Progenitor cell of endocrine pancreas (in vitro differentiated cells): ENCODE data around the gene MRPL24. TPM values are rescaled to one million over a fixed set of nuclear protein-coding genes. Genes with fewer than 3 reads are reported as not detected.
A peak's percentile ranks its signal among the peaks of the same experiment; 100 is the strongest.

Experiments used
- DNase-seq: peaks from one replicate; pipeline ENCODE4 v3.0.0; 2021; ENCODE audit warnings: low spot score; ENCODE audit not compliant: unreplicated experiment
- H3K27ac Mint-ChIP-seq: 2 replicates; pipeline ENCODE4 v1.8.0; 2021; ENCODE audit warnings: mild to moderate bottlenecking, moderate library complexity, mixed read lengths
- H3K27me3 Mint-ChIP-seq: 2 replicates; pipeline ENCODE4 v1.8.0; 2021; ENCODE audit warnings: mixed read lengths
- H3K36me3 Mint-ChIP-seq: 2 replicates; pipeline ENCODE4 v1.8.0; 2022; ENCODE audit warnings: mixed read lengths; ENCODE audit not compliant: insufficient read depth
- H3K4me1 Mint-ChIP-seq: 2 replicates; pipeline ENCODE4 v1.8.0; 2021; ENCODE audit warnings: low read depth, mixed read lengths
- H3K4me3 Mint-ChIP-seq: 2 replicates; pipeline ENCODE4 v1.8.0; 2021; ENCODE audit warnings: low read depth, mild to moderate bottlenecking, moderate library complexity, mixed read lengths
- H3K9me3 Mint-ChIP-seq: 2 replicates; pipeline ENCODE4 v1.8.0; 2021; ENCODE audit warnings: low read depth, mixed read lengths
- total RNA-seq: library from RNA; stranded (reverse); gene quantifications from 2 replicates; pipeline ENCODE4 v1.2.1, GENCODE V29; 2021
- TF ChIP-seq, protein P1 (sequence below): fragments of 200-600 bp; sonication (generic); IDR thresholded peaks from one replicate; pipeline ENCODE4 v1.5.0; 2021; ENCODE audit warnings: antibody characterized with exemption, mild to moderate bottlenecking; ENCODE audit not compliant: unreplicated experiment

The MRPL24 gene
- total RNA-seq, 1 donor from 2014 or later = 43.2 TPM

DNA sequence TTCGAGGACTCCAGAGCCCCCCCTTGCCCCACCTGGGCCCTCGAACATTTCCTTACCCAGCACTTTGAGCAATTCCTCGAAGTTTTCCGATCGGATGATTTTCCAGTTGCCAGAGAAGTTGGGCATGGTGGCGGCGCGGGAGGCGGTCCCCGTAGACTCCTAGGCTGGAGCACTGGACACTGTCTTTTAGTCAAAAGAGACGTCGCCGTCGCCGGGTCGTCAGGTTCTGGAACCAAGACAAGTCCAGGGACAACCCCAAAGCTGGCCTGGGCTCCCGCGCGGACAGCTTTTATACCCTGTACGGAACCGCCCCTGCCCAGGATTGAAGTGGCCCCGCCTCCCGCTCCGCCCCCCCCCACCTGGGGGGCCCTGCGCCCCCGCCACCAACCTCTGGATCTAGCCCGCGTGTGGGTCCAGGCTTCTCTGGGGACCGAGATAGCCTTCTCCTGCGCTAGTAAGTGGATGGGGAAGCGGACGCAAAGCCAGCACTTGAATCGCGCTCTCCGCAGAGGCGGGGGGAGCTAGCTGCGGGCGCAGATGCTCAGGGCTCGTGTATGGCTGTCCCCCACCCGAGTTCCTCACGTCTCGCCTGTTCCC, 35.5 kb downstream of the MRPL24 start, which contains the start of gene CRABP2:
Gene CRABP2, minus strand, starts transcription at position 263 of the 597 bp plus-strand sequence. Its CDS starts 137 bp downstream, at position 126.
- H3K4me1 Mint-ChIP-seq = peaks cover 37% of the 10 kb centered on the region
- peaks cover 10% of the 10 kb centered on the region for H3K27me3 Mint-ChIP-seq
- no peak for DNase-seq
- no peaks in the 10 kb centered on the region for H3K36me3 Mint-ChIP-seq
- no peaks in the 10 kb centered on the region for H3K9me3 Mint-ChIP-seq
- peak within 1 kb of the TSS; percentile 90 for H3K27ac Mint-ChIP-seq
- TF ChIP-seq, protein P1, sequence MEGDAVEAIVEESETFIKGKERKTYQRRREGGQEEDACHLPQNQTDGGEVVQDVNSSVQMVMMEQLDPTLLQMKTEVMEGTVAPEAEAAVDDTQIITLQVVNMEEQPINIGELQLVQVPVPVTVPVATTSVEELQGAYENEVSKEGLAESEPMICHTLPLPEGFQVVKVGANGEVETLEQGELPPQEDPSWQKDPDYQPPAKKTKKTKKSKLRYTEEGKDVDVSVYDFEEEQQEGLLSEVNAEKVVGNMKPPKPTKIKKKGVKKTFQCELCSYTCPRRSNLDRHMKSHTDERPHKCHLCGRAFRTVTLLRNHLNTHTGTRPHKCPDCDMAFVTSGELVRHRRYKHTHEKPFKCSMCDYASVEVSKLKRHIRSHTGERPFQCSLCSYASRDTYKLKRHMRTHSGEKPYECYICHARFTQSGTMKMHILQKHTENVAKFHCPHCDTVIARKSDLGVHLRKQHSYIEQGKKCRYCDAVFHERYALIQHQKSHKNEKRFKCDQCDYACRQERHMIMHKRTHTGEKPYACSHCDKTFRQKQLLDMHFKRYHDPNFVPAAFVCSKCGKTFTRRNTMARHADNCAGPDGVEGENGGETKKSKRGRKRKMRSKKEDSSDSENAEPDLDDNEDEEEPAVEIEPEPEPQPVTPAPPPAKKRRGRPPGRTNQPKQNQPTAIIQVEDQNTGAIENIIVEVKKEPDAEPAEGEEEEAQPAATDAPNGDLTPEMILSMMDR = no peak
- H3K4me3 Mint-ChIP-seq = peak within 1 kb of the TSS; percentile 79

DNA sequence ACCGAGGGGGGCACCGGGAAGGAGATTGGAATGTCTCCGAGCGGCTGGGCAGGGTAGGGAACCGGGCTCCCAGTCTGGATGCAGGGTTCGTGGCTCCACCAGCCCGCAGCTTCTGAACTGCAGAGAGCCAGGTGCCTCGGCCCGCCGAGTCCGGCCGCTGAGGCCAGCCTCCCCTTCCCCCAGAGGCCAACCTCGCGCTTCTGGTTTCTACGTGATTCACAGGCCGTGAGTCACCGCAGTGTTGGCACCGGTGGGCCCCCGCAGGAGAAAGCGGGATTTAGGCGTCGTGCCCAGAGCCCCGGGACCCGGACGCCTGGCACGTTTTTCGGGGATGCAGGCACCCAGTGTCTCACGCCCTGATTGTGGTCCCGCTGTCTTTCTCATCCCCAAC, 36.0 kb downstream of the MRPL24 start:
- H3K4me1 Mint-ChIP-seq = peaks cover 37% of the 10 kb centered on the region
- TF ChIP-seq, protein P1 = no peak
- no peaks in the 10 kb centered on the region for H3K36me3 Mint-ChIP-seq
- peak overlapping the region; percentile 79 for H3K4me3 Mint-ChIP-seq
- DNase-seq = no peak
- no peaks in the 10 kb centered on the region for H3K9me3 Mint-ChIP-seq
- no peak overlapping the region for H3K27ac Mint-ChIP-seq
- peaks cover 10% of the 10 kb centered on the region for H3K27me3 Mint-ChIP-seq

DNA sequence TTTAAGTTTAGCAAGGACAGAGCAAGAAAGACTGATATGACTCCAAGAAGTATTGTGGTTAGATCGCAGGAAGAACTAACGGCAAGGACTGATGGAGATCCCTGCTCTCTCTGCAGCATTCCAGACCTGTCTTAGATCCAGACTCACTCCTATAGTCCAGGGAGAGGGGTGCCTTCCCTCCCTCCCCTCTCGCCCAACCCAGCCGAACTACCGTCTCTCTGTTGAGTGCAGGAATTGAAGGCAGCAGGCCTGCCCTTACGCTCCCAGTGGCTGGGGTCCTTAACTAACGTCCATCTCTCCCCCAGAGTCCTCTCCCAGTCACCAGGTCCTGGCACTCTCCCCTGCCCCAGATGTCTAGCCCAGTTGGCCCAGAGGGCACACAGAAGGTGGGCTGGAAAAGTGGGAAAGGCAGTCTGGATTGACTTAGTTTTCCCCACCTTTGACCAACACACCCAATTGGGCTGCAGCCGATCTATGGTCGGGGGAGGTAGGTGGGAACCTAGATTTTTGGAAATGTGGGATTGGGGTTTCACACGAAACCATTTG, 36.6 kb downstream of the MRPL24 start:
- Mint-ChIP-seq H3K36me3 (peaks cover 3% of the 10 kb centered on the region), H3K4me1 (peaks cover 37% of the 10 kb centered on the region), H3K27me3 (peaks cover 10% of the 10 kb centered on the region), H3K9me3 (no peaks in the 10 kb centered on the region), H3K4me3 (peak overlapping the region; percentile 79), H3K27ac (peak overlapping the region; percentile 82)
- no peak for DNase-seq
- TF ChIP-seq, protein P1 = no peak

DNA sequence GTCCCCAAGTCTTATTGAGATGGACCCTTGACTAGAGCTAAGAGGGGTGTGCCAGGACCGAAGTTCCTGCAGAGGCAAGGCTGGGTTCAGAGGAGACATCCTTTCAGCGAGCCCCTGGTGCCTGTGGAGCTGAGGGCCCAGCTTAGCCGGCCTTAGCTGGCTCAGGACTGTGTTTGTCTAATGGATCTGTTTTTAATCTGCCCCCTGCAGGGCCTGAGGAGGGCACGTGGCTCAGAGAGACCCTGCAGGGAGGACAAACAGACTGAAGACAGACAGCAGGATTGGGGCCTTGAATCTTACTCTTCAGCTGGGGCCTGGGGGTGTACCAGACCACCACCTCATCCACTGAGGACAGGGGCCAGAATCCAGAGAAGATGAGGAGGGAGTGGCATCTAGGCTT, 37.1 kb downstream of the MRPL24 start:
- Mint-ChIP-seq H3K36me3 (peaks cover 7% of the 10 kb centered on the region), H3K4me1 (peaks cover 37% of the 10 kb centered on the region), H3K27ac (peak overlapping the region; percentile 69), H3K9me3 (no peaks in the 10 kb centered on the region), H3K4me3 (peak overlapping the region; percentile 79), H3K27me3 (peaks cover 10% of the 10 kb centered on the region)
- TF ChIP-seq, protein P1 = no peak
- no peak for DNase-seq

DNA sequence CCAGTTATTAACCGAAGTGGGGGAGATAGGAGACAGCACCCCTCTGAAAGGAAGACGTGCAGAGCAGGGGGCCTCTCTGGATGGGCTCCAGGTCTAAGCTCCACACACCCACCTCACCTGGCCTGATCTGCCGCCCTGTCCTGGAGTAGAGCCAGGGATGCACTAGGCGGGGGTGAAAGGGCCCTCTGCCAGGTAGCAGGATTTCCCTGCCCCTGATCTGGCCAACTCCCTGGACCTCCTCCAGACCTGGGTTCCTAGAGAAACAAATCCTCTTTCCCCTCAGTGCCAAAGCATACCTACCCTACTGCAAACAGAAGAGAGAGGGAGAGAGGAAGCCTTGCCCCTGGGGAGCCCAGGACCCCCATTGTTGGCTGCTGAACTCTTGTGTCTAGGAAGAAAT, 37.6 kb downstream of the MRPL24 start:
- no peak overlapping the region for H3K27ac Mint-ChIP-seq
- no peaks in the 10 kb centered on the region for H3K9me3 Mint-ChIP-seq

More for the DNA sequence above, 37.6 kb downstream of the MRPL24 start:
- DNase-seq = no peak
- Mint-ChIP-seq H3K36me3 (peaks cover 7% of the 10 kb centered on the region), H3K4me3 (peak overlapping the region; percentile 79), H3K4me1 (peaks cover 33% of the 10 kb centered on the region), H3K27me3 (peaks cover 10% of the 10 kb centered on the region)
- TF ChIP-seq, protein P1 = no peak
